ENCODE measurements around the gene RNF157. TPM values are rescaled to one million over a fixed set of nuclear protein-coding genes. Genes with fewer than 3 reads are reported as not detected.

Gene RNF157
- total and polyA plus RNA-seq, 2 of the 13 experiments (the other 11 are each of a cell fraction or from before 2014, with no cell fraction given) = 0.44 to 1.5 TPM

DNA sequence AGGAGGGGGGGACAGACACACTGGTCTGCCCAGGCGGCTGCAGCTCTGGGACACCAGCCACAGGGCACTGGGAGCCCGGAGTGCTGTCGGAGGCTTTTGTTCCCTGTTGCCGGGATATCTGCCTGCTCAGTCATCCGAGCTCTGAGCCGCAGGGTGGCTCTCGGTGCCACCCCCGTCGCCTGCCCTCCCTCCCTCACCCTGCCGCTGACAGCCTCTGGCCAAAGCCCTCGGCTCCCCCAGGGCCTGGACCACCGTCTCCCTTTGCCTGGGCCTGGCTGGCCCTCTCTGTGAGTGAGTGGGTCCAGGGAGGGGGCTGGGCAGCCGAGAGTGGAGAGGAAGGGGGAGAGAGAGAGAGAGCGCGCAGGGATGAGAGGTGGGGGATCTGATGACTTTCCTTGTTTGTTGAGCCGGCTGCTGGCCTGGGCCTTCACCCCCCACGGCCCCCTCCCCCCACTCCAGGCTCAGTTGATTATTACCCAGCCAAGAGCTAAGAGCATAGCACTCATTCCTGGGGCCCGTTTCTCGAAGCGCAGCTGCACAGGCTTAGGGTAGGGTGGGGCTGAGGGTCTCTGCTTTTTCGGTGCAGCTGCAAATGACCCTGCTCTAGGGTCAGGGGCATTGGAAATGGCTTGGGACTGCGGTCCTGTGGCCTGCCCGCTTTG, 101.9 kb downstream of the RNF157 start (continued):
- TF ChIP-seq, protein P1, sequence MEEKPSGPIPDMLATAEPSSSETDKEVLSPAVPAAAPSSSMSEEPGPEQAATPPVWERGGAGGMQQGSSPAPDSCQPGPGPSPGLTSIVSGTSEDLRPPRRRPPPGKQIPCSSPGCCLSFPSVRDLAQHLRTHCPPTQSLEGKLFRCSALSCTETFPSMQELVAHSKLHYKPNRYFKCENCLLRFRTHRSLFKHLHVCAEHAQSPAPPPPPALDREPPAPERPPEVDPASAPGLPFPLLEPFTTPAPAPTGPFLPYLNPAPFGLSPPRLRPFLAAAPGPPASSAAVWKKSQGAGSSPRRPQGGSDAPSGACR (CRISPR knock-in tag; IDR thresholded peaks at IDR 0.05) = peak; percentile 84
- TF ChIP-seq FOXM1 (CRISPR knock-in tag; IDR thresholded peaks at IDR 0.05) (no peak), GFI1 (CRISPR knock-in tag; IDR thresholded peaks at IDR 0.05; ENCODE audit: borderline replicate concordance) (no peak), KLF15 (CRISPR knock-in tag; IDR thresholded peaks at IDR 0.05; ENCODE audit: borderline replicate concordance) (no peak), NKX3-1 (CRISPR knock-in tag; IDR thresholded peaks at IDR 0.05) (peak; percentile 13; the same call in 1 of the 2 replicates), RBFOX2 (IDR thresholded peaks at IDR 0.05; ENCODE audit: low read depth, low read length) (peak; percentile 62), ATM (IDR thresholded peaks at IDR 0.05; ENCODE audit: borderline replicate concordance) (no peak), HNRNPLL (IDR thresholded peaks at IDR 0.05; ENCODE audit: low read depth, low read length, poor library complexity, severe bottlenecking) (peak; percentile 22), EED (CRISPR knock-in tag; IDR thresholded peaks at IDR 0.05) (no peak), AHDC1 (CRISPR knock-in tag; IDR thresholded peaks at IDR 0.05; ENCODE audit: borderline replicate concordance) (peak; percentile 76; the same call in 1 of the 2 replicates), MED1 (CRISPR knock-in tag; IDR thresholded peaks at IDR 0.05) (peak; percentile 94), NCOR1 (IDR thresholded peaks at IDR 0.05; ENCODE audit: borderline replicate concordance, low read length) (peak; percentile 68; the same call in 1 of the 2 replicates), CENPX (CRISPR knock-in tag; IDR thresholded peaks at IDR 0.05) (no peak)
- TF ChIP-seq, protein P2, sequence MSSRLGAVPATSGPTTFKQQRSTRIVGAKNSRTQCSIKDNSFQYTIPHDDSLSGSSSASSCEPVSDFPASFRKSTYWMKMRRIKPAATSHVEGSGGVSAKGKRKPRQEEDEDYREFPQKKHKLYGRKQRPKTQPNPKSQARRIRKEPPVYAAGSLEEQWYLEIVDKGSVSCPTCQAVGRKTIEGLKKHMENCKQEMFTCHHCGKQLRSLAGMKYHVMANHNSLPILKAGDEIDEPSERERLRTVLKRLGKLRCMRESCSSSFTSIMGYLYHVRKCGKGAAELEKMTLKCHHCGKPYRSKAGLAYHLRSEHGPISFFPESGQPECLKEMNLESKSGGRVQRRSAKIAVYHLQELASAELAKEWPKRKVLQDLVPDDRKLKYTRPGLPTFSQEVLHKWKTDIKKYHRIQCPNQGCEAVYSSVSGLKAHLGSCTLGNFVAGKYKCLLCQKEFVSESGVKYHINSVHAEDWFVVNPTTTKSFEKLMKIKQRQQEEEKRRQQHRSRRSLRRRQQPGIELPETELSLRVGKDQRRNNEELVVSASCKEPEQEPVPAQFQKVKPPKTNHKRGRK (CRISPR knock-in tag; IDR thresholded peaks at IDR 0.05) = no peak
- TF ChIP-seq, protein P3, sequence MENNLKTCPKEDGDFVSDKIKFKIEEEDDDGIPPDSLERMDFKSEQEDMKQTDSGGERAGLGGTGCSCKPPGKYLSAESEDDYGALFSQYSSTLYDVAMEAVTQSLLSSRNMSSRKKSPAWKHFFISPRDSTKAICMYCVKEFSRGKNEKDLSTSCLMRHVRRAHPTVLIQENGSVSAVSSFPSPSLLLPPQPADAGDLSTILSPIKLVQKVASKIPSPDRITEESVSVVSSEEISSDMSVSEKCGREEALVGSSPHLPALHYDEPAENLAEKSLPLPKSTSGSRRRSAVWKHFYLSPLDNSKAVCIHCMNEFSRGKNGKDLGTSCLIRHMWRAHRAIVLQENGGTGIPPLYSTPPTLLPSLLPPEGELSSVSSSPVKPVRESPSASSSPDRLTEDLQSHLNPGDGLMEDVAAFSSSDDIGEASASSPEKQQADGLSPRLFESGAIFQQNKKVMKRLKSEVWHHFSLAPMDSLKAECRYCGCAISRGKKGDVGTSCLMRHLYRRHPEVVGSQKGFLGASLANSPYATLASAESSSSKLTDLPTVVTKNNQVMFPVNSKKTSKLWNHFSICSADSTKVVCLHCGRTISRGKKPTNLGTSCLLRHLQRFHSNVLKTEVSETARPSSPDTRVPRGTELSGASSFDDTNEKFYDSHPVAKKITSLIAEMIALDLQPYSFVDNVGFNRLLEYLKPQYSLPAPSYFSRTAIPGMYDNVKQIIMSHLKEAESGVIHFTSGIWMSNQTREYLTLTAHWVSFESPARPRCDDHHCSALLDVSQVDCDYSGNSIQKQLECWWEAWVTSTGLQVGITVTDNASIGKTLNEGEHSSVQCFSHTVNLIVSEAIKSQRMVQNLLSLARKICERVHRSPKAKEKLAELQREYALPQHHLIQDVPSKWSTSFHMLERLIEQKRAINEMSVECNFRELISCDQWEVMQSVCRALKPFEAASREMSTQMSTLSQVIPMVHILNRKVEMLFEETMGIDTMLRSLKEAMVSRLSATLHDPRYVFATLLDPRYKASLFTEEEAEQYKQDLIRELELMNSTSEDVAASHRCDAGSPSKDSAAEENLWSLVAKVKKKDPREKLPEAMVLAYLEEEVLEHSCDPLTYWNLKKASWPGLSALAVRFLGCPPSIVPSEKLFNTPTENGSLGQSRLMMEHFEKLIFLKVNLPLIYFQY (CRISPR knock-in tag; IDR thresholded peaks at IDR 0.05; ENCODE audit: borderline replicate concordance) = peak; percentile 35; the same call in 1 of the 2 replicates
